Measurements from ENCODE around the gene KCNT2. TPM values are rescaled to one million over a fixed set of nuclear protein-coding genes. Genes with fewer than 3 reads are reported as not detected.

Gene KCNT2
- total and polyA plus RNA-seq, 2 of the 8 experiments (the other 6 are each of a cell fraction or from before 2014, with no cell fraction given), result 2.3 to 10.2 TPM

- no peak for TF ChIP-seq BRCA1 (IDR thresholded peaks at IDR 0.05; ENCODE audit: low read depth, low read length)
- TF ChIP-seq EZH2 (IDR thresholded peaks at IDR 0.05; ENCODE audit: low read depth, low read length, severe bottlenecking), result no peak
- TF ChIP-seq HDAC2 (IDR thresholded peaks at IDR 0.05; ENCODE audit: borderline replicate concordance in 1 of 2, low read depth in 2 of 2, low read length in 2 of 2), result no peak
- TF ChIP-seq JUND (IDR thresholded peaks at IDR 0.05; ENCODE audit: low read length), result no peak
These were observed 300.1 kb downstream of the KCNT2 start (continued) for GRCh38 chr1:196308176-196308575.

Data from H1 (cell line).